HG03520 (cell line): ENCODE measurements around the gene ELOVL6.

ENCODE experiments used
- ATAC-seq: cut with Tn5 transposase; IDR thresholded peaks from one replicate; pipeline ENCODE4 v1.9.1; 2021; ENCODE audit warnings: mild to moderate bottlenecking, moderate library complexity; ENCODE audit not compliant: unreplicated experiment

ELOVL6 gene

GRCh38 chr4:109998867-109999584 is 199.4 kb downstream of the ELOVL6 start:
- peak; percentile 29 for ATAC-seq

GRCh38 chr4:109996526-109996925 is 201.9 kb downstream of the ELOVL6 start:
- ATAC-seq: no peak
